Nephron (organoid): ENCODE results near the gene FGFR2.
A peak's percentile ranks its signal among the peaks of the same experiment; 100 is the strongest.

ENCODE experiments used
- H3K27ac Mint-ChIP-seq, 3 experiments: 2 replicates each; pipeline ENCODE4 v1.8.0; 2020; ENCODE audit warnings: mixed read lengths in 3 of 3, mild to moderate bottlenecking in 2 of 3, moderate library complexity in 1 of 3
- H3K27me3 Mint-ChIP-seq: 2 replicates; pipeline ENCODE4 v1.8.0; 2021; ENCODE audit warnings: low read depth, mild to moderate bottlenecking, moderate library complexity, mixed read lengths
- H3K36me3 Mint-ChIP-seq: 2 replicates; pipeline ENCODE4 v1.8.0; 2020; ENCODE audit warnings: low read depth, mixed read lengths
- H3K4me1 Mint-ChIP-seq: 2 replicates; pipeline ENCODE4 v1.8.0; 2020; ENCODE audit warnings: mixed read lengths
- H3K4me3 Mint-ChIP-seq, 3 experiments: 2 replicates each; pipeline ENCODE4 v1.8.0; 2020; ENCODE audit warnings: mild to moderate bottlenecking in 3 of 3, mixed read lengths in 3 of 3, moderate library complexity in 2 of 3
- H3K9me3 Mint-ChIP-seq: 2 replicates; pipeline ENCODE4 v1.8.0; 2020; ENCODE audit warnings: mixed read lengths
- TF ChIP-seq, protein P1 (sequence below), 3 experiments: fragments of 200-600 bp; sonication (generic); IDR thresholded peaks; one replicate each; pipeline ENCODE4 v1.5.0; 2021; ENCODE audit warnings: antibody characterized with exemption in 3 of 3; ENCODE audit not compliant: unreplicated experiment in 3 of 3

The FGFR2 gene

DNA sequence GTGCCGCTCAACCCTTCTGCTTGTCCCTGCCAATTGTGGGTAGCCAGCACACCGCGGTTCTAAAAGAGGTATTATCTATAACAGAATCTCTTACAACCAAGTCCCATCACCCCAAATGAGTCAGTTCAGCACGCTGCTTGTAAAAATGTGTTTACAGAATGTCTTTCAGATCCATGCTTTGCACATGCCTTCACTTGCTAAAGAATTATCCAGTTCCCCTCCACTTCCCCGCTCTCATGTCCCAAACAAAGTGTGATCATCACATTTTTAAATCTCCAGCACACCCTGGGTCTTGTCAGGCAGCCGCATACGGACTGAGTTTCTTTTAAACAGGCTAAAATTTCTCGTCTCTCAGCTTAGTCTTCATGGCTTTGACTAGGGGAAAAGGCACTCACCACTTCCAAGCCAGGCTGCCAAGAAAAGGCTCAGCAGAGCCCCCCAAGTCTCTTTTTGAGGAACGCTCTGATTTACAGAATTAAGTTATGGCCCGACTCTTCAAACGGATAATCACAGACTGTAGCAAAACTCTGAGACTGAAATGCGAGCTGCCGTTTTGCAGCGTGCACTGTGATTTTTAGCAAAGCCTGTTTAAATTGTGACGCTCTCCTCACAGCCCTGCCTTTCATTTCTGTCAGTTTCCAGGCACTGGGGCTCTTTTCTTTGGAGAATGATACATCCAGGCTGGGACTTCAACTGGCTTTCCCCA, 29.8 kb upstream of the FGFR2 start:
- H3K27ac Mint-ChIP-seq, result peak overlapping the region; percentile 9 to 48 (median 18)
- TF ChIP-seq, protein P1, sequence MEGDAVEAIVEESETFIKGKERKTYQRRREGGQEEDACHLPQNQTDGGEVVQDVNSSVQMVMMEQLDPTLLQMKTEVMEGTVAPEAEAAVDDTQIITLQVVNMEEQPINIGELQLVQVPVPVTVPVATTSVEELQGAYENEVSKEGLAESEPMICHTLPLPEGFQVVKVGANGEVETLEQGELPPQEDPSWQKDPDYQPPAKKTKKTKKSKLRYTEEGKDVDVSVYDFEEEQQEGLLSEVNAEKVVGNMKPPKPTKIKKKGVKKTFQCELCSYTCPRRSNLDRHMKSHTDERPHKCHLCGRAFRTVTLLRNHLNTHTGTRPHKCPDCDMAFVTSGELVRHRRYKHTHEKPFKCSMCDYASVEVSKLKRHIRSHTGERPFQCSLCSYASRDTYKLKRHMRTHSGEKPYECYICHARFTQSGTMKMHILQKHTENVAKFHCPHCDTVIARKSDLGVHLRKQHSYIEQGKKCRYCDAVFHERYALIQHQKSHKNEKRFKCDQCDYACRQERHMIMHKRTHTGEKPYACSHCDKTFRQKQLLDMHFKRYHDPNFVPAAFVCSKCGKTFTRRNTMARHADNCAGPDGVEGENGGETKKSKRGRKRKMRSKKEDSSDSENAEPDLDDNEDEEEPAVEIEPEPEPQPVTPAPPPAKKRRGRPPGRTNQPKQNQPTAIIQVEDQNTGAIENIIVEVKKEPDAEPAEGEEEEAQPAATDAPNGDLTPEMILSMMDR (IDR thresholded peaks at IDR 0.05; ENCODE audit: unreplicated experiment in 3 of 3), result no peak
- H3K4me1 Mint-ChIP-seq, result peaks cover 32% of the 10 kb centered on the region
- H3K27me3 Mint-ChIP-seq, result peaks cover 41% of the 10 kb centered on the region
- H3K9me3 Mint-ChIP-seq, result no peaks in the 10 kb centered on the region
- H3K36me3 Mint-ChIP-seq, result no peaks in the 10 kb centered on the region
- H3K4me3 Mint-ChIP-seq, result peak overlapping the region in 2 of 3 experiments; percentile 5 to 18

DNA sequence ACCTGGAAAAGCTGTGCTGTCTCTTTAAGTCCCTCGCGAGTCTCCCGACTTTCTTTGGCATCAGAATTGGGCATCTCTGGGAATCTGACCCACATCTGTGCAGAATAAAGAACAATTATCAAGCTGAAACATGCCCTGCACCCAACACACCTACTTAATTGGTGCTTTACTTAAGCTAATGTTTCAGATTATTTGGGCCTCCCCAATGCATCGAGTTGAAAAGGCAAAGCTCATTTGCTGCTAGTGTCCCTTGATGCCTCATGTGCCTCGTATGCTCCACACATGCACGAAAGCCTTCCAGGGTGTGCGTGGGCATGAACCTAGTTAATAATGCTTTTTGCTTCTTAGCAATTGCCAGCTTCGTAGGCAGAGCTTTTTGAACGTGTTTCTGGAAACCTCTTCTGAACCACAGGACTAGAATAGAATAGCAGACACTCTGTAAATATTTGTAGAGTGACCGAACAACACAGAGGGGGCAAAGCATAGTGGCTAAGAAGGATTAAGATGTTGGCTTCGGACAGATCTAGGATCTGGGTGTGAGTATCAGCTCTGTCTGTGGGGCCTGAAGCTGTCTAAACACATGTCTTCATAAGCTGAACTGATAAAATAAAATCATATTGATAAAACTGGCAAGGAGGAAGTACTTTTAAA, 26.7 kb upstream of the FGFR2 start:
- no peak overlapping the region for H3K27ac Mint-ChIP-seq
- H3K4me1 Mint-ChIP-seq, result peaks cover 20% of the 10 kb centered on the region
- H3K36me3 Mint-ChIP-seq, result no peaks in the 10 kb centered on the region
- no peak overlapping the region for H3K4me3 Mint-ChIP-seq
- no peaks in the 10 kb centered on the region for H3K9me3 Mint-ChIP-seq
- peaks cover 45% of the 10 kb centered on the region for H3K27me3 Mint-ChIP-seq
- TF ChIP-seq, protein P1 (IDR thresholded peaks at IDR 0.05; ENCODE audit: unreplicated experiment in 3 of 3), result no peak

DNA sequence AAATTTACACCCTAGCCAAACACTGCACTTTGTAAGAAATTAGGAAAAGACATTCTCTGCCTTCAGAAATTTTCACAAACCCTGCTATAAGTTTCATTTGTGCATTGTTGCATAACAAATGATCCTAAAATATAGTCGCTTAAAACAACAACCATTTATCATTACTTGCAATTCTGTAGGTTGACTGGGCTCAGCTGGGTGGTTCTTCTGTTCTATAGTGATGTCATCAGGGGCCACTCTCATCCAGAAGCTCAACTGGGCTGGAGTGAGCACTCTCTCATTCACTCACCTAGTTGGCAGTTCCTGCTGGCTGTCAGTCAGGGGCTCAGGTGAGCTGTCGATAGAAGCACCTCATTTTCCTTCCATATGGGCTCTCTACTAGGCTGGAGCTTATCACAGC, 20.7 kb upstream of the FGFR2 start:
- no peaks in the 10 kb centered on the region for H3K36me3 Mint-ChIP-seq
- H3K4me3 Mint-ChIP-seq, result no peak overlapping the region
- H3K27ac Mint-ChIP-seq, result no peak overlapping the region
- TF ChIP-seq, protein P1 (IDR thresholded peaks at IDR 0.05; ENCODE audit: unreplicated experiment in 3 of 3), result no peak
- peaks cover 44% of the 10 kb centered on the region for H3K27me3 Mint-ChIP-seq
- peaks cover 17% of the 10 kb centered on the region for H3K4me1 Mint-ChIP-seq
- peaks cover 9% of the 10 kb centered on the region for H3K9me3 Mint-ChIP-seq

DNA sequence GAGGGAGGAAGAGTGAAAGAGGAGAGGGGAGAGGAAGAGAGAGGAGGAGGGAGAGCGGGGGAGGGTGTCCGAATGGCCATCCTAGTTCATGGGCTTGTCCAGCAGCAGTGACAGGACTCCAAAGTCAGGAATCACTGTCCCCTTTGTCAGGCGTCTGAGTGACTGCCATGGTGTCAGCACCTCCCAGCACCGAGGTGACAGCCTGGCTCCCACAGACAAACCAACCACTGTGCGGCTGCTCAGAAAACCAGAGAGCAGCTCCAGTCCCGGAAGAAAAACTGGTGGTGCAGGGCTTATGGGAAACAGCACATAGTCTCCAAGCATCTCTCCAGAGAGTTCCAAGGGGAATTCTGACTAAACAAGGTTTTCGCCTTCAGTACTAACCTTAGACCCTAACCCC, 18.9 kb upstream of the FGFR2 start:
- TF ChIP-seq, protein P1 (IDR thresholded peaks at IDR 0.05; ENCODE audit: unreplicated experiment in 3 of 3), result no peak
- no peaks in the 10 kb centered on the region for H3K36me3 Mint-ChIP-seq
- peaks cover 9% of the 10 kb centered on the region for H3K9me3 Mint-ChIP-seq
- H3K4me3 Mint-ChIP-seq, result no peak overlapping the region
- peaks cover 17% of the 10 kb centered on the region for H3K4me1 Mint-ChIP-seq
- peaks cover 52% of the 10 kb centered on the region for H3K27me3 Mint-ChIP-seq
- H3K27ac Mint-ChIP-seq, result no peak overlapping the region

DNA sequence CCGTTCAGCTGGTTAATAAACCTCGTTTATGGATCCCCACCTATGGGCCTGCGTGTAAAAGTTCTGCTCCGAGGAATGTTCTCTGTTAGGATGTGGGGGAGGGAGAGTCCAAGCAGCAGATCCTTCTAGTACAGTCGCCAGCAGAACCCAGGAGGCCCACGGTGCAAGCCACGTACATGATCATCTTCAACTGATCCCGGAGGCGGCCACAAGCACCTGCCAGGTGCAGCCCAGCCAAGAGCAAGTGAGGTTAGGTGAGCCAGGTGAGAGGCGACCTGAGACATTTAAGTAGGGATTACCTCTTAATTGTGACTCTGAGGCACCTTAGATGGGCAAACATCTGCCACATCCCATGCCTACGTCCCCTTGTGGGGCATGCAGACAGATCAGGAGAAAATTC, 18.0 kb upstream of the FGFR2 start:
- peaks cover 17% of the 10 kb centered on the region for H3K4me1 Mint-ChIP-seq
- peak overlapping the region; percentile 42 to 84 (median 79) for H3K27ac Mint-ChIP-seq
- H3K36me3 Mint-ChIP-seq, result no peaks in the 10 kb centered on the region
- peaks cover 51% of the 10 kb centered on the region for H3K27me3 Mint-ChIP-seq
- TF ChIP-seq, protein P1 (IDR thresholded peaks at IDR 0.05; ENCODE audit: unreplicated experiment in 3 of 3), result no peak
- no peak overlapping the region for H3K4me3 Mint-ChIP-seq
- H3K9me3 Mint-ChIP-seq, result peaks cover 9% of the 10 kb centered on the region
